ENCODE data around the gene LFNG. TPM values are rescaled to one million over a fixed set of nuclear protein-coding genes. Genes with fewer than 3 reads are reported as not detected.

LFNG gene
- total RNA-seq, 1 donor from 2014 or later, result 58.0 TPM

- Histone ChIP-seq H3K79me2 (ENCODE audit: low read depth) (no peaks in the 10 kb centered on the region), H3K27ac (no peak overlapping the region), H3K9me3 (ENCODE audit: low read depth) (no peaks in the 10 kb centered on the region), H3K4me2 (no peak overlapping the region), H3K36me3 (no peaks in the 10 kb centered on the region), H2AFZ (replicated peaks) (no peak overlapping the region), H3K27me3 (no peaks in the 10 kb centered on the region), H3F3A (ENCODE audit: low read depth) (peaks cover 25% of the 10 kb centered on the region), H3K9ac (no peak overlapping the region), H3K4me3 (no peak overlapping the region), H3K4me1 (peaks cover 44% of the 10 kb centered on the region), H4K20me1 (ENCODE audit: low read depth) (no peaks in the 10 kb centered on the region)
- no peak overlapping the region for H3K27ac Mint-ChIP-seq
- TF ChIP-seq CTCF (IDR thresholded peaks at IDR 0.05), result no peak
- no peak for TF ChIP-seq EZH2 (IDR thresholded peaks at IDR 0.05)
- TF ChIP-seq EZH2phosphoT487 (IDR thresholded peaks at IDR 0.05), result no peak
- H3K27me3 Mint-ChIP-seq (ENCODE audit: insufficient read depth, low read depth), result peaks cover 13% of the 10 kb centered on the region
- peaks cover 44% of the 10 kb centered on the region for H3K4me1 Mint-ChIP-seq
- no peak overlapping the region for H3K4me3 Mint-ChIP-seq
- H3K36me3 Mint-ChIP-seq, result no peaks in the 10 kb centered on the region
- no peak for DNase-seq (ENCODE audit: low spot score)
- no peaks in the 10 kb centered on the region for H3K9me3 Mint-ChIP-seq
Measured at GRCh38 chr7:2510130-2510776, 9.3 kb upstream of the LFNG start.

DNA sequence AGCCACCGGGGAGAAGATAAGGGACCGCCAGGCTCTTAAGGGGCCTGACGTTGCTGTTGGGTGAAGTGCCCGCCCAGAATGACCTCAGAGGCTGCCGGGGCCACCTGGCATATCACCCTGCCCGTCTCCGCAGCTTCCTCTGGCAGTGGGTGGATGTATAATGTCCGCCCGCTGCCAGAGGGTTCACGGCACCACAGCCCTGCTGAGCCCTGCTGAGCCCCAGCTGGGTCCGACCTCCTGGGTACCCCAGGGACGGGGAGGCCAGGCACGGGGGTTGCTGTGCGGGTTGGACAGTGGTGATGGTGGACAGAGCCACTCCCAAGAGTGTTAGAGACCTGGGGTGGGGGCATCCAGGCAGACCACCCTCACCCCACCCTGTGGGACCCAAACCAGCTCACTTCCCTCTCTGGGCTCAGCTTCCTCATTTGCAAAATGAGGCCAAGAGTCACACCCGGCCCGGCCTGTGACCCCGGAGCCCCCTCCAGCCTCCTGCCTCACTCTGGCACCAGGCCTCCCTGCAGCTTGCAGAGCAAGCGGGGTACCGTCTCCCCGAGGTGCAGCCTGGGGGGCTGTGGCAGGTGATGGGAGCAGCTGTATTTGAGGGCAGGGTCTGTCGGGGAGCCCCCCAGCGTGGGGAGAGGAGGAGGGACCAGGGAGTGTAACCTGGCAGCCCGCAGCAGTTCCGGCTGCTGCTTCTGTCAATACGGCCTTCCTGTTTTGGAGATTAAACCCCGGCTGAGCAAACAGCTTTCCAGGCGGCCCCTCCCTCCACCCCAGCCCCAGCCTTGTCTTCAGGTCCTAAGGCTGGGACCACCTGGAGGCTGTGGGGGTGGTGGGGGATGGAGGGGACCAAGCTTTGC is 8.4 kb upstream of the LFNG start:
- no peak overlapping the region for H3K9ac ChIP-seq
- no peaks in the 10 kb centered on the region for H3K9me3 ChIP-seq (ENCODE audit: low read depth)
- H3K36me3 Mint-ChIP-seq, result no peaks in the 10 kb centered on the region
- no peaks in the 10 kb centered on the region for H3K79me2 ChIP-seq (ENCODE audit: low read depth)
- peaks cover 24% of the 10 kb centered on the region for H3F3A ChIP-seq (ENCODE audit: low read depth)
- H3K4me2 ChIP-seq, result peak overlapping the region; percentile 14
- H3K9me3 Mint-ChIP-seq, result no peaks in the 10 kb centered on the region
- H3K4me1 Mint-ChIP-seq, result peaks cover 41% of the 10 kb centered on the region
- H2AFZ ChIP-seq (replicated peaks), result no peak overlapping the region
- no peak overlapping the region for H3K4me3 ChIP-seq
- DNase-seq (ENCODE audit: low spot score), result peak; percentile 47
- H3K27ac ChIP-seq, result no peak overlapping the region
- H4K20me1 ChIP-seq (ENCODE audit: low read depth), result no peaks in the 10 kb centered on the region
- no peaks in the 10 kb centered on the region for H3K27me3 ChIP-seq
- TF ChIP-seq EZH2 (IDR thresholded peaks at IDR 0.05) (no peak), CTCF (IDR thresholded peaks at IDR 0.05) (no peak), EZH2phosphoT487 (IDR thresholded peaks at IDR 0.05) (no peak)
- H3K27ac Mint-ChIP-seq, result no peak overlapping the region
- no peaks in the 10 kb centered on the region for H3K36me3 ChIP-seq
- no peak overlapping the region for H3K4me3 Mint-ChIP-seq
- peaks cover 10% of the 10 kb centered on the region for H3K27me3 Mint-ChIP-seq (ENCODE audit: insufficient read depth, low read depth)
- peaks cover 44% of the 10 kb centered on the region for H3K4me1 ChIP-seq

DNA sequence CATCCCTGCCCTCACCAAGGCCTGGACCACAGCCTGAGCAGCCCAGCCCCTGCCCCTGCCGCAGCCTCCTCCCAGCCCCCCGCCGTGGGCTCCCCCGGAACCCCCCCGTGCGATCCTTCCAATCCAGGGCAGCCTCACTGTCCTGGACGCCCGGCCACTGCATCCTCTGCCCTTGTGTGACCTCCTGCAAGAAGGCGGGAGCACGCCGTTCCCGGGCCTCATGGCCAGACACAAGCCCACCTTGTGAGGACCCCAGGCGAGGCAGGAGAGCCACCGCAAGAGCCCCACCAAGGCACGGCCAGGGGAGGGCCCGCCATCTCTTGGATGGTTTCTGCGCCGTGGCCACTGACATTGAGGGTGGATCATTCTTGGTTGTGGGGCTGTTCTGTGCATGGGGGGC is 7.8 kb upstream of the LFNG start:
- Histone ChIP-seq H3K4me3 (no peak overlapping the region), H3K9ac (no peak overlapping the region), H3K27me3 (no peaks in the 10 kb centered on the region), H3K9me3 (ENCODE audit: low read depth) (no peaks in the 10 kb centered on the region), H2AFZ (replicated peaks) (no peak overlapping the region), H4K20me1 (ENCODE audit: low read depth) (no peaks in the 10 kb centered on the region), H3K4me2 (peak overlapping the region; percentile 14), H3K4me1 (peaks cover 47% of the 10 kb centered on the region), H3K27ac (no peak overlapping the region), H3K79me2 (ENCODE audit: low read depth) (no peaks in the 10 kb centered on the region), H3K36me3 (no peaks in the 10 kb centered on the region), H3F3A (ENCODE audit: low read depth) (peaks cover 24% of the 10 kb centered on the region)
- Mint-ChIP-seq H3K27ac (no peak overlapping the region), H3K4me1 (peaks cover 41% of the 10 kb centered on the region), H3K36me3 (no peaks in the 10 kb centered on the region), H3K27me3 (ENCODE audit: insufficient read depth, low read depth) (peaks cover 10% of the 10 kb centered on the region), H3K9me3 (no peaks in the 10 kb centered on the region), H3K4me3 (no peak overlapping the region)
- no peak for DNase-seq (ENCODE audit: low spot score)
- TF ChIP-seq CTCF (IDR thresholded peaks at IDR 0.05) (no peak), EZH2 (IDR thresholded peaks at IDR 0.05) (no peak), EZH2phosphoT487 (IDR thresholded peaks at IDR 0.05) (no peak)

Data from neural progenitor cell (in vitro differentiated cells).